Measurements from ENCODE around the gene MYL6B.
"Not testable (repeated sequence)": the region's sequence is repeated elsewhere in the genome, so short reads cannot be mapped to it uniquely, and the experiment has no call there.

Gene MYL6B

DNA sequence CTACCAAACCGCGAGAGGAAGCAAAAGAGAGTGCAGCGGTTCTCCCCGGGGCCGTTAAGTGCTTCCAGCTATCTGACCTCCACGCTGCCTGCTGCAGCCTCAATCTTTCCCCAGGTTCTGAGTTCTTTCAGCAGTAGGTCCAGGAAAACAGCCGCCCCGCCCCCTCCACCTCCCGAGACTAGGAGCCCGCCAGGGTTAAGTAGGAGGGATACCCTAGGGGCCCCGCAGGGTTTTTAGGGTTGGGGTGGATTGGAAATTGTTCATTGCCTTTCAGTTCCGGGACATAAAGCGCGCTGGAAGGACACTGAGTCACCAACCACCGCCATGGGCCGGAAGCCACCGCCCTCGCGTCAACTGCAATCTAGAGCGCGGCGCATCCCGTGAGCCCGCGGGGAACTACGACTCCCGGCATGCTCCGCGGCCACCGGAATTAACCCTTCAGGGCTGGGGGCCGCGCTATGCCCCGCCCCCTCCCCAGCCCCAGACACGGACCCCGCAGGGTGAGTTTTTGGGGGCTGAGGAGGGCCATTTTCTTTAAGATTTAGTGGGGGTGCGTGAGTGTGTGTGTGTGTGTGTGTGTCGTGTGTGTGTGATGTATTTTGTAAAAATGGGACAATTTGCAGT is at the start of gene MYL6B:
TSS of gene MYL6B (plus strand) at position 456 of the 624 bp plus-strand sequence. CDS start 1,332 bp downstream, outside the sequence.
- peak; percentile 95 for DNase-seq (ENCODE audit: low spot score)

DNA sequence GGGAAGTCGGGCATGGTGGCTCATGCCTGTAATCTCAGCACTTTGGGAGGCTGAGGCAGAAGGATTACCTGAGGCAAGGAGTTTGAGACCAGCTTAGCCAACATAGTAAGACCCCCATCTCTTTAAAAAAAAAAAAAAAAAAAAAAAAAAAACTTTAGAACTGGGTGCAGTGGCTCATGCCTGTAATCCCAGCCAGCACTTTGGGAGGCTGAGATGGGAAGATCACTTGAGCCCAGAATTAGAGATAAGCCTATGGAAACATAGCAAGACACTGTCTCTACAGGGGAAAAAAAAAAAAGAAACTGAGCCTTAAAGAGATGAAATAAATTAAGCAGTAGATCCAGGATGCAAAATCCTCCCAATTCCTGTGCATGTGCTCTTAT is 49.7 kb upstream of the MYL6B start:
- no peak for DNase-seq (ENCODE audit: low spot score)

DNA sequence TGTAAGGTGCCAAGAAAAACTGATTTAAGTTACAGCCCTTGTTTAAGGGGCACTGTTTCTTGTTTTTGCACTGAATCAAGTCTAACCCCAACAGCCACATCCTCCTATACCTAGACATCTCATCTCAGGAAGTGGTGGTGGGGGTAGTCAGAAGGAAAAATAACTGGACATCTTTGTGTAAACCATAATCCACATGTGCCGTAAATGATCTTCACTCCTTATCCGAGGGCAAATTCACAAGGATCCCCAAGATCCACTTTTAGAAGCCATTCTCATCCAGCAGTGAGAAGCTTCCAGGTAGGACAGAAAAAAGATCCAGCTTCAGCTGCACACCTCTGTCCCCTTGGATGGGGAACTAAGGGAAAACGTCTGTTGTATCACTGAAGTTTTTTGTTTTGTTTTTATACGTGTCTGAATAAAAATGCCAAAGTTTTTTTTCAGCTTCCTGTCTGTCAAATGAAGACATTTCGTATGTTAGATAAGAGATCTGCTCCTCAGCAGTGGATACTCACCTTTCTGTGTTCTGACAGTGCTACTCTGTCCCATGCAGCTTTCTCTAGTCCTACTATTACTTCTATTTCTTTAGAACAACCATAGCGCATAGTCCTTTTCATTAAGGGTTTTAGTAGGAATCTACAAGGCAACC is 49.2 kb upstream of the MYL6B start:
- no peak for DNase-seq (ENCODE audit: low spot score)

DNA sequence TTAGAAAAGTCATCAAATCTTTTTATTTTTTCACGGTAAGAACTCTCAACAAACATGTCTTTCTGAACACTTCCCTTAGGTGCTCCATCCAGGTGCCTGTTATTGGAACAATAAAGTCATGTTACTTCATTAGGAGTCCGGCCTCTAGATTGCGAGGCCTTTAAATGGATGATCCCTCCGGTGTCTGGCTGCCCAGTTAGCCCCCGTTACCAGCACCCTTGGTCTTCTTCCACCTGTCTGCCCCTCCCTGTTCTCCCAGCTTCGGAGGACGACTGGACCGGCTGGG is 48.6 kb upstream of the MYL6B start:
- no peak for DNase-seq (ENCODE audit: low spot score)

DNA sequence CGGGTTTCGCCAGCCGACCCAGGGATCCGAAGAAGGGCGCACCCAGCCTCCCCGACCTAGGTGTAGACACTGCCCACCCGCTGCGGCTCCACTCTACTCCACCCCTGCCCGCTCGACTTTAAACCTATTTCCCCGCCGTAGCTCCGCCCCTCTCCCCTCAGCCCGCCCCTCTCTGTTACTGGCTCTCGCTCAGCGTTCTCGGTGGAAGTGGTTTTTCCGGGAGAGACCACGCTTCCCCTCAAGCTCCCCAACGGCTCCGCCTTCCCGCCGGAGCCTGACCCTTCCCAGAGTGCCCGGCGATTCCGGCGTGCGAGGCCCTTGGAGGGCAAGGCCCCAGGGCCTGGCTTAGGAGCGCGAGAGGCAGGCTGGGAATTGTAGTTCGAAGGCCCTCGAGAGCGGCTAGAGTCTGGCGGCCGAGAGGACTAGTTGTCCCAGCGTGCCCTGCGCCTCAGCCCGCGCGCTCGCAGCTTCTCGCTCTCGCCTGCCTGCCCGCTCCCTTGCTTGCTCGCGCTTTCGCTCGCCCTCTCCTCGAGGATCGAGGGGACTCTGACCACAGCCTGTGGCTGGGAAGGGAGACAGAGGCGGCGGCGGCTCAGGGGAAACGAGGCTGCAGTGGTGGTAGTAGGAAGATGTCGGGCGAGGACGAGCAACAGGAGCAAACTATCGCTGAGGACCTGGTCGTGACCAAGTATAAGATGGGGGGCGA is 48.1 kb upstream of the MYL6B start, which contains the start of gene PA2G4:
TSS of gene PA2G4 (plus strand) at position 451 of the 706 bp plus-strand sequence. CDS start at position 630, 179 bp downstream.
- DNase-seq (ENCODE audit: low spot score): peak; percentile 95

DNA sequence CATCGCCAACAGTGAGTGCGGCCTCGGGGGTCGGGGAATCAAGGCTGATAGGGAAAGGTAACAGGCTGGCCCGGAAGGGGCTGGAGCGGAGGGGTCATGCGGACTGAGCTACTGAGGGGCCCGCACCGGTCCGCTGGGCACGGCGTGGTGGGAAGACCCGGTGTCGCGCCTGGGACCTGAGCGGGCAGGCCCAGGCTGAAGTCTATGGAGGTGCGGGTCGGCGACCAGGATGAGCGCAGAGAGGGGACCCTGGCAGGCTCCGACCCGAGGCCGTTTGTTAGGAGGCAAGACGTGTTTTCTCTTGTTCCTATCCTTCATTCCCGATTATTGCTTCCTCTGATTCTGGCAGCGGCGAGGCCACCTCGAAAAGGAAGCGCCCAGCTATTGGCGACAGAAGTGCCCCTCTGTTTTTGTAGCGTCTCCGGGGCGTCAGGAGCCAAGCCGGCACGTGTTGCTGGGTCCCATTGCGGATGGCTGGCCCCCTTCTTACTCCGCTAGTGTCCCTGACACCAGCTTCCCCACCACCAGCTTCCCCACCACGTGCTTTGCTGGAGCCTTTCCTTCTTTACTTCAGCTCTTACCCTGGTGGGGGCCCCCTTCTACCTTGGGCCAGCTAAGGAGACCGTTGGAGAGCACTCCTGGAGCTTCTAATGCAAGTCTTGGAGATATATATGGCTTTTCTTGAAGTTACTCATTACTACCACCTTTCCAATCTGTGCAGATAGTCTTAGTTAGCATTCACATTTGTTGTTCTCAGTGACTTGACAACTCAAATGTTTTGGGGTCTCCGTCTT is 47.4 kb upstream of the MYL6B start:
- DNase-seq (ENCODE audit: low spot score): no peak

DNA sequence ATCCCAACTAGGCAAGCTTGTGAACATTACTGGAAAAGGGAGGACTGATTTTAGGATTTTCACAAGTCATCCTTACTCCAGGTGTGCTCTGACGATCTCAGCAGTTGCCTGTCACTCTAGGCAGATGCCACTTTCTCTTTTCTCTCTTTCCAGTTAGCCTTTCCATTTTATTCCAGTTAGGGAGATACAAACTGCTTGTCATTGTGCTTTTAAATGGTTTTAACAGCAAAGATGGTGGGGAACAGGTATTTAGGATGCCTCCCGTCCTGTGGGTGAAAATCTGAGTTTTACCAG is 46.8 kb upstream of the MYL6B start:
- DNase-seq (ENCODE audit: low spot score): no peak

DNA sequence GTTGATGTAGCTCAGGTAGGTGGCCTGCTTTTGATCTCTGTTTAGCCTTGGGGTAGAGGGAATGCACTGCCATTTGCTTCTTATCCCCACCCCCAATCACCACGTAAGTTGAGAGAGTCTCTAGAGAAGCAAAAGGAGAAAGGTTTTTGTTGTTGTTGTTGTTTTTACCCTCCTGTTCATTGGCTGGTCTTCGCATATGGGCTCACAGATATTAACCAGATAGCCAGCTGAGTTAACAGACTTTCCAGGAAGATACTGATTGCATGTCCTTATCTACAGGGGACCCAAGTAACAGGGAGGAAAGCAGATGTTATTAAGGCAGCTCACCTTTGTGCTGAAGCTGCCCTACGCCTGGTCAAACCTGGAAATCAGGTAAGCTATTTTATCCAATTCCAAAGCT is 45.1 kb upstream of the MYL6B start:
- no peak for DNase-seq (ENCODE audit: low spot score)

DNA sequence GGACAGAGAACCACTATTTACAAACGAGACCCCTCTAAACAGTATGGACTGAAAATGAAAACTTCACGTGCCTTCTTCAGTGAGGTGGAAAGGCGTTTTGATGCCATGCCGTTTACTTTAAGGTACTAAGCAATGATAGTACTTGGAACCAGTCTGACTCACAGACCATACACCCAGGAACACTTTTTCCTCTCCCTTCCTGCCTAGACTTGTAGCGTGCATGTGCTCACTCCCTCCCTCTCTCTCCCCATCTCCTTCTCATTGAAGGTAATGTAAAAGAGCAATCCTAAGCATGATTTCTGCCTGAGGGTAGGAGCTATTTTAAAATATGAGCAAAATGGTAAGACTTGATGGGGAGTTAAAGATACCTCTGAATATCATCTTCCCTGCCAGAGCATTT is 41.8 kb upstream of the MYL6B start:
- DNase-seq (ENCODE audit: low spot score): no peak

DNA sequence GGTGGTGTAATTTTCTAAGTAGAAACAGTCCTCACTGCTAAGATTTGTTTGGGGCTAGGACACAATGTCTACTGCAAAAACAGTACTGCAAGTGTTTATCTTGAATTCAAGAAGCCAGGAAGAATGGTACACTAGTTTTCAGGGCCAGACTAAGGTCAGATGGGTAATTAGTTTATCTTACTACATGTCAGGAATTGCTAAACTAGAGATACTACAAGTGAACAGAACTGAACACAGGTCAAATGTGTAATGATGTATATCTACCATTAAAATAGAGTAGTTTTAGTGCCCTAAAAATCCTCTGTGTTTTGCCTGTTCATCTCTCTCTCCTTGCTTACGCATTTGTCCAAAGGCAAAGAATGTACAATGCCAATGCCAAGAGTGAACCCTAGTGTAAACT is 38.3 kb upstream of the MYL6B start:
- no peak for DNase-seq (ENCODE audit: low spot score)

DNA sequence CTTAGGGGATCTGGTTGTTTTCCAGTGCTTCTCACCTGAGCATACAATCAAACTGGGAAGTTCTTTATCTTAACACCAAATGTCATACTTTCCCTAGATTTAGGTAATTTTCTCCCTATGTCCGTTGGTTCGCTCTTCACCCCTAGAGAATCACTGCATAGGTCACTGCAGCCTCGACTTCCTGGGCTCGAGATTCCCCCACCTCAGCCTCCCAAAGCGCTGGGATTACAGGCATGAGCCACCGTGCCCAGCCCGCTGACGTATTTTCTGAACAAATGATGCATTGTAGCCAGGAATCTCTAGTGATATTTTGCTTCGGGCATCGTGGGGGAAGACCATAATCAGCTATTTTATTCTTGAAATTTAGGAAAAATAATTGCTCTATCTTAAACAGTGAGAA is 37.1 kb upstream of the MYL6B start:
- DNase-seq (ENCODE audit: low spot score): no peak

DNA sequence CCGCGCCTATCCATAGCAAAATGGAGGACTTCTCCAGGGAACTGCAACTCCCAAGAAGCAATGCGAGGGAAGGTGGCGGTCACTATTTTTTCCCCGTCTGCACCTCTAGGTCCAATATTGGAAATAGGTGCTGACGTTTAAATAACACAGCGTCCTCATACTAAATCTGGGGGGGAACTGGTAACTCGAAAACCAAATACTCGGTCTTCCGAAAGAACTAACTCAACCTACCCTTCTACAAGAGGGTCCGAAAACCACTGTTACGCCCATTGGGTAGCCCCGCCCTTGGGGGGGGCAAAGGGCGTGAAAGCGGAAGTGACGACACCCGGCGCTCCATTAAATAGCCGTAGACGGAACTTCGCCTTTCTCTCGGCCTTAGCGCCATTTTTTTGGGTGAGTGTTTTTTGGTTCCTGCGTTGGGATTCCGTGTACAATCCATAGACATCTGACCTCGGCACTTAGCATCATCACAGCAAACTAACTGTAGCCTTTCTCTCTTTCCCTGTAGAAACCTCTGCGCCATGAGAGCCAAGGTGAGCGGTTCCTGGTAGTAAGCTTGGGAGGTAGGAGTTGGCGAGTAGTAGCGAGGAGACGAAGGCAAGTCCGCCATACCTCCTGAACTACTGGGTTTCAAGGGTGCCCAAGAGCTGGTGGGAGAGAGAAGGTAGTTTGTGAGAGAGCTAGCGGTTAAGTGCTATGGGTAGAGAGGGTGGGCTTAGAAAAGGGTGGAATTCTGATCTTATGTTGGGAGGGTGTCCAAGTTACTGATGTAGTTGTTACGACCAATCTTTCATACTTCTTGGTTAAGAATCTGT is 35.9 kb upstream of the MYL6B start, which contains the start of gene RPL41:
TSS of gene RPL41 (plus strand) at position 367 of the 815 bp plus-strand sequence.
- DNase-seq (ENCODE audit: low spot score): peak; percentile 88

DNA sequence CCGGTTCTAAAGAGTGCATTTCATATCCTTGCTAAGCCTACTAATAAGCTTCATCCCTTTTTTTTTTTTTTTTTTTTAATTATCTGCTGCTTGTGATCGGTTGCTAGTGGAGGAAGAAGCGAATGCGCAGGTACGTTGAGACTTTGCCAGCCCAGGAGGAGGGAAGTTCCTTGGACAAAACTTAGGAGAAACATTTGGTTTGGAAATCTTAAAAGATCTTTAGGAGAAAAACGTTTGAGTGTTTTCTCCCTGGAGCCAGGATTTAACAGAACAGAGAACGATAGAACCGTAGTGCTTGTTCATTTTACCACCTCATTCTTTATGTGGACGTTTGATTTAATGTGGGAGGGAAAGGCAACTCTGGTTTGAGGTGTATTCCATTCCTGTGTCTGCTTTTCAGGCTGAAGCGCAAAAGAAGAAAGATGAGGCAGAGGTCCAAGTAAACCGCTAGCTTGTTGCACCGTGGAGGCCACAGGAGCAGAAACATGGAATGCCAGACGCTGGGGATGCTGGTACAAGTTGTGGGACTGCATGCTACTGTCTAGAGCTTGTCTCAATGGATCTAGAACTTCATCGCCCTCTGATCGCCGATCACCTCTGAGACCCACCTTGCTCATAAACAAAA is 35.2 kb upstream of the MYL6B start:
- not testable (repeated sequence) for DNase-seq (ENCODE audit: low spot score)

DNA sequence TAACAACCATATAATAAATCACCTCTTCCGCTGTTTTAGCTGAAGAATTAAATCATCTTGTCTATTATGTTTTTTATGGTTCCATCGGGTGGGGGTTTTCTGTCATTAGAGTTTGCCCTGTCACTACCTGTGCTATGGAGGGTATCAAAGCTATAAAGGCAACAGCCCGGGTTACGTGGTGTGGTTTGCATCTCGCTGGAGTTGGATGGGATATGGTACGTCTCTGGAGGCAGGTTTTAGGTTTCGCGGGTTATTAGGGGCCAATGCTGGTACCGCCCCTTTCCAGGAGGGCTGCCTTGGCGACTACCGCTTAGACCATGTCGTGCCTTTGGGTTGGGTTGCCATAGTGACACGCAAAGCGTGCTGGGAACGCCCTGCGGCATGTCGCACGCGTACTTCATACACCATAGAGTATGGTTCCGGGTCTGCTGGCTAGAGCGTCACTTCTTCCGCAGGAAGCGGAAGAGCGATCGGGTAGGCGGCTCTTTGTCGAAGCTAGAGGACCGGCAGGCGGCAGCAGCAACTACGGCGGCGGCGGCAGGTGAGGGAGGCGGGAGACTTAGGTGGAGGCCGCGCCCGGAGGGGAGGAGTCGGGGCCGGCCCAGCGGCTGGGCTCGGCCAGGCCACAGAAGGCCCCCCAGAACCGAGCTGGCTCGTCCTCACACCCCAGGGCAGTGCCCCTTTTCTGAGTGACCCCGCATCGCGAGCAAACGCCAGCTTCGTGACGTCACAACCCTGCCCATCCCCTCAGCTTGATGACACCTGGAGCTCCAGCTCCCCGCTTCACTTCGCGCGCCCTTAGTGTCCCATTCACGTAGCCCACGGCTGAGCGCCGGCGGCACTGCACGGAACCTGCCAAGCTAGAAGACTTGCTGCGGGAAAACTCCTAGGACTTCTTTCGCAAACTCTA is 34.4 kb upstream of the MYL6B start, which contains the start of gene ZC3H10:
TSS of gene ZC3H10 (plus strand) at position 489 of the 910 bp plus-strand sequence. CDS start 2,297 bp downstream, outside the sequence.
- peak; percentile 92 for DNase-seq (ENCODE audit: low spot score)

DNA sequence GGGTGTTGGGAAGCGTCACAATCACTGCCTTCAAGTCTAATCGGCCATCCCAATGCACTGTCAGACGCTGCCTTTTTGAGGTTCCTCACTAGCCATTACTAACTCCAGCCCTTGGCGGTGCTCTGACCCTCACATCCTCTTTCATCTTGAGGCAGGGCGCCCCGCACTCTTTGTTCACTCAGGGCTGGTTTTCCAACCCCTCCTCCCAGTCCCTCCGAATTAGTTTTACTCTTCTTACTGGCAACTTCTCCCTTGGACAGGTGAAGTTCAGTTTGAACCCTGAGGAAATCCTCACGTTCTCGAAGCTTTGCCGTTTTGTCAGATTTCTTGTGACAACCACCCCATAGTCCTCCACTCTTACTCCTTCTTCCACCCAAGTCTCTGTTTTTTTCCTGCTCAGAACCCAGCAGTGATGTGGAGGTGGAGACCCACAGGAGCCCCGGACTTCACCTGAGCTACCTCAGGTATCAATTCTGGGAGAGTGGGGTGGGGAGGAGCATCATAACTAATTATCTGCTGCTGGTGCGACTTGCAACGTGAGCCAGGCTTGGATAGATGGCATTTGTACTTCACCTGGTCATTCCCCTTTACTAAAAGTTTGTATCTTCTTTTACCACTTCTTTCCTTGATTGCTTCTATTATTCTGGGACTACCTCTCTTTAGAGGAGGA is 33.6 kb upstream of the MYL6B start:
- DNase-seq (ENCODE audit: low spot score): no peak

DNA sequence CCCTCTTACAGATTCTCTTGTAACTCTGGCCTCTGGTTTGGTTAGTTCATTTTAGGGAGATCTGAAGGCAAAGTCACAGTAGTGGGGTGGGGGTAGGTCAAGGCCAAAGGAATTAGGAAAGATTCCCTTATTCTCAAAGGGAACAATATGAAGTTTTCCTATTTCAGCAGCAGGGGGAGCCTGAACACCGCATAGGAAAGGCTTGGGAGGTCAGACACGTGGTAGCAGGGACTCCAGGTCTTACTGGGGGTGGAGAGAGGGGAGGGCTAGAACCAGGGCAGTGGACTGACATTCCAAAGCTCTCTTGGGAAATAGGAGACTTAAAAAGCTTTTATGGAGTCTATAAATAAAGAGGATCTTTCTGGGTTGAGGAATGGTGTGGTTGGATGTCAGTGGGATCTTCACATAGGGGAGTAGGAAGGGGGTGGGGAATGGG is 33.0 kb upstream of the MYL6B start:
- peak; percentile 87 for DNase-seq (ENCODE audit: low spot score)

DNA sequence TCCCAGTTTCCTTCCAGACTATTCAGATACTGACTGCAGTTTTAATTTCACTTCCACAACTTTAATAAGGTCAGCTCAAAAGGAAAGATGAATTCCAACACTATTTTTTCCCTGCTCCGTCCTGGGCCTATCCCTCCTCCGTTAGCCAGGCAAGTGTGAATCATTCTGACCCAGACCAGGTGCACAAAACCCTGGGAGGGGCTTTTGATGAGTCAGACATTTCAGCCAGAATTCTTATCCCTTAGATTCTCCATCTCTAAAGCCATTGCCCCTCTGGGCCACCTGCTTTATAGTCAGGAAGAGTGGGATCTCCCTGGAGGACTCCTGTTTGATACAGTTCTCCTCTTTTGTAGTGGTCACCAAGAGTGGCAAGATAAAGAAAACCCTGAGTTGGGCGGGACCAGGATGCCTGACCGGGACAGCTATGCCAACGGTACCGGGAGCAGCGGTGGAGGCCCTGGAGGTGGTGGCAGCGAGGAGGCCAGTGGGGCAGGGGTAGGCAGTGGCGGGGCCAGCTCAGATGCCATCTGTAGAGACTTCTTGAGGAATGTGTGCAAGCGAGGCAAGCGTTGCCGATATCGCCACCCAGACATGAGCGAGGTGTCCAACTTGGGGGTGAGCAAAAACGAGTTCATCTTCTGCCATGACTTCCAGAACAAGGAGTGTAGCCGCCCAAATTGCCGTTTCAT is 32.1 kb upstream of the MYL6B start:
- DNase-seq (ENCODE audit: low spot score): no peak

DNA sequence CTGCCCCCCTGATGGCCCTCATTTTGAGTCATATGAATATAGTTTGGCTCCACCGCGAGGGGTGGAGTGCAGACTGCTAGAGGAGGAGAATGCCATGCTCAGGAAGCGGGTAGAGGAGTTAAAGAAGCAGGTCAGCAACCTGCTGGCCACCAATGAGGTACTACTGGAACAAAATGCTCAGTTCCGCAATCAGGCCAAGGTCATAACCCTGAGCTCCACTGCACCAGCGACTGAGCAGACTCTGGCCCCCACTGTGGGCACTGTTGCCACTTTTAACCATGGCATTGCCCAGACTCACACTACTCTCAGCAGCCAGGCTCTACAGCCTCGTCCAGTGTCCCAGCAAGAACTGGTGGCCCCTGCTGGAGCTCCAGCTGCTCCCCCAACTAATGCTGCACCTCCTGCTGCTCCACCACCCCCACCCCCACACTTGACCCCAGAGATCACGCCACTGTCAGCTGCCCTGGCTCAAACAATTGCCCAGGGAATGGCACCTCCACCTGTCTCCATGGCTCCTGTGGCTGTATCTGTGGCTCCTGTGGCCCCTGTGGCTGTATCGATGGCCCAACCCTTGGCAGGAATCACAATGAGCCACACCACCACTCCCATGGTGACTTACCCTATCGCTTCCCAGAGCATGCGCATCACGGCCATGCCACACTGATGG is 31.1 kb upstream of the MYL6B start:
- DNase-seq (ENCODE audit: low spot score): no peak

All from GM03348 (cell line).